GM10248 (cell line): ENCODE measurements around the gene TPCN2.

Experiments
- CTCF ChIA-PET: fragments of 300-600 bp; sonication (Branson Sonifier 250); formaldehyde crosslinking; extraction: SDS; loops from one replicate; lab custom pipeline; 2021; ENCODE audit warnings: antibody characterized with exemption; lab: Yijun Ruan, JAX
- POLR2A ChIA-PET: fragments of 350-650 bp; sonication (Branson Sonifier 250); formaldehyde crosslinking; extraction: SDS; loops from one replicate; lab custom pipeline; 2020; ENCODE audit warnings: antibody characterized with exemption; lab: Yijun Ruan, JAX
- DNase-seq: peaks from one replicate; pipeline ENCODE4 v3.0.0; 2012; ENCODE audit errors: extremely low spot score
- CTCF ChIP-seq: IDR thresholded peaks from 2 replicates; pipeline ENCODE4 v1.5.1; 2012; ENCODE audit warnings: mild to moderate bottlenecking, low read depth; ENCODE audit errors: extremely low read depth, missing control alignments, control extremely low read depth

Gene TPCN2

GRCh38 chr11:69171476-69172240, 122.9 kb downstream of the TPCN2 start:
- no peak for DNase-seq
- ChIA-PET POLR2A (no interaction called here), CTCF (interaction anchor here (1.0 to 2.5 kb wide), 2 partner anchors 12 to 15 kb away, joined by 3 to 7 read pairs; partner anchors contain the start of gene SMIM38)
- no peak for TF ChIP-seq CTCF

- no peak for TF ChIP-seq CTCF
- DNase-seq, result no peak
- CTCF ChIA-PET, result interaction anchor here (1.6 kb wide), 1 partner anchor 10 kb away, joined by 3 read pairs; no protein-coding TSS in a partner anchor
- POLR2A ChIA-PET, result no interaction called here
Measured at GRCh38 chr11:69172674-69173073, 123.9 kb downstream of the TPCN2 start.

- POLR2A ChIA-PET, result no interaction called here
- no peak for TF ChIP-seq CTCF
- CTCF ChIA-PET, result interaction anchor here (1.6 kb wide), 1 partner anchor 9 kb away, joined by 3 read pairs; no protein-coding TSS in a partner anchor
- no peak for DNase-seq
Measured at GRCh38 chr11:69173331-69173730, 124.6 kb downstream of the TPCN2 start.

GRCh38 chr11:69173925-69174581, 125.3 kb downstream of the TPCN2 start:
- CTCF ChIA-PET, result interaction anchor here (1.2 to 1.6 kb wide), 2 partner anchors 8 to 312 kb away, joined by 3 read pairs; no protein-coding TSS in a partner anchor
- no peak for TF ChIP-seq CTCF
- POLR2A ChIA-PET, result no interaction called here
- no peak for DNase-seq

GRCh38 chr11:69174841-69175240, 126.1 kb downstream of the TPCN2 start:
- ChIA-PET CTCF (interaction anchor here (1.2 kb wide), 1 partner anchor 311 kb away, joined by 3 read pairs; no protein-coding TSS in a partner anchor), POLR2A (no interaction called here)
- TF ChIP-seq CTCF, result no peak
- no peak for DNase-seq

- no peak for DNase-seq
- ChIA-PET CTCF (interaction anchor here (1.4 to 1.9 kb wide), 2 partner anchors 9 to 12 kb away, joined by 3 to 6 read pairs; no protein-coding TSS in a partner anchor), POLR2A (no interaction called here)
- TF ChIP-seq CTCF, result no peak
Measured at GRCh38 chr11:69178819-69179482, 130.2 kb downstream of the TPCN2 start.
